Heart right ventricle (tissue), 16 donors: ENCODE results near the gene SLC2A13. TPM values are rescaled to one million over a fixed set of nuclear protein-coding genes. Genes with fewer than 3 reads are reported as not detected.

ENCODE experiments used
- ATAC-seq, 8 donors: fragments of 200-7000 bp; cut with Tn5 transposase; one replicate each; pipeline ENCODE4 v1.9.1; 2020; ENCODE audit warnings: mild to moderate bottlenecking in 8 of 8, moderate library complexity in 8 of 8, moderate number of reproducible peaks in 1 of 8
- DNase-seq, 2 donors: peaks; one replicate each; pipeline ENCODE4 v3.0.0-alpha.2; 2020
- H3K27ac ChIP-seq, 10 donors: fragments of 200-600 bp; sonication (generic) in 2 of 10; one replicate each; pipeline versions ENCODE4 v1.5.0 to v1.8.0; 2020 to 2022; ENCODE audit warnings: mild to moderate bottlenecking in 3 of 10
- H3K27me3 ChIP-seq, 7 donors: fragments of 200-600 bp; one replicate each; pipeline ENCODE4 v1.8.0; 2021 to 2022; ENCODE audit warnings: mild to moderate bottlenecking in 2 of 7
- H3K36me3 ChIP-seq, 9 donors: fragments of 200-600 bp; sonication (generic) in 1 of 9; one replicate each; pipeline versions ENCODE4 v1.5.0 to v1.8.0; 2020 to 2022; ENCODE audit warnings: mild to moderate bottlenecking in 2 of 9
- H3K4me1 ChIP-seq, 9 donors: fragments of 200-600 bp; sonication (generic) in 1 of 9; one replicate each; pipeline versions ENCODE4 v1.5.0 to v1.8.0; 2020 to 2022; ENCODE audit warnings: mild to moderate bottlenecking in 4 of 9
- H3K4me3 ChIP-seq, 10 donors: fragments of 200-600 bp; sonication (generic) in 2 of 10; one replicate each; pipeline versions ENCODE4 v1.5.0 to v1.8.0; 2020 to 2022; ENCODE audit warnings: mild to moderate bottlenecking in 7 of 10, moderate library complexity in 2 of 10
- H3K9me3 ChIP-seq, 11 donors: fragments of 200-600 bp in 10 of 11; sonication (generic) in 2 of 11; one replicate each; pipeline versions ENCODE4 v1.5.0 to v1.8.0; 2013 to 2022; ENCODE audit warnings: mild to moderate bottlenecking in 2 of 11, control low read depth in 1 of 11, moderate library complexity in 1 of 11
- WGBS, 2 donors: extraction: QIAGEN DNeasy Blood & Tissue Kit; methylation state at CpG; one replicate each; pipeline ENCODE4 v1.1.7; 2013; ENCODE audit warnings: inconsistent platforms in 1 of 2; 5-methylcytosine and 5-hydroxymethylcytosine counted together
- intact Hi-C, 10 donors: fragments of 100-400 bp; cut with DNase I; formaldehyde crosslinking; loops; one replicate each; pipeline versions ENCODE4 v1.11.1 to v1.14.2; 2022
- polyA plus RNA-seq, 2 donors: library from polyadenylated mRNA; stranded (reverse); fragments of 200-250 nt; gene quantifications; one replicate each; pipeline ENCODE4 v1.2.3, GENCODE V29; 2013
- total RNA-seq, 10 donors: library from RNA; stranded (reverse); fragmentation: NEBNext Ultra II Directional in 3 of 10; extraction: Animal tissue kit (Norgen Biotek cat#: 25700) in 3 of 10; gene quantifications; one replicate each; pipeline versions ENCODE4 v1.2.1 to v1.2.4, GENCODE V29; 2021 to 2023
- TF ChIP-seq, protein P1 (sequence below), 9 donors: fragments of 200-600 bp; sonication (generic) in 2 of 9; IDR thresholded peaks; one replicate each; pipeline versions ENCODE4 v1.5.0 to v1.8.0; 2021 to 2022; ENCODE audit warnings: antibody characterized with exemption in 9 of 9, mild to moderate bottlenecking in 5 of 9, moderate library complexity in 1 of 9
- donor health status: Arrhythmogenic right ventricular cardiomyopathy.
- donor health status: ischemic (EF 13 %, LVEDD 7.1; RV severe dilation, severe dysfunction).
- donor health status: healthy with polysubstance abuse.
- donor health status: DM: no; HTN: yes; CAD: no.
- donor health status: DM: no; HTN: no; CAD: no.
- donor health status: ischemic (EF 25% LVEDD 6.9; RV normal size, moderate dysfunction).
- donor health status: ischemic (EF 25% LVEDD 5.7; RV mildly dilated, moderate dysfunction).
- donor health status: healthy.
- donor health status: DM: yes; HTN: yes; CAD: no.
- donor health status: Ischemic cardiomyopathy.
- donor health status: ischemic (EF 35%, LVEDD 5.7; RV mildly dilated, moderate dysfunction).
- donor health status: nonischemic (EF 11% LVEDD 7.7; RV severe dilation, severe dysfunction).
- donor health status: DM: yes; HTN: yes; CAD: no.
- donor health status: PGD.
- donor health status: ischemic (EF 29% LVEDD 5.4; RV normal size, mild dysfunction).
- donor health status: nonischemic (EF 23%, LVEDD 6.1; RV moderate dilation, normal function).

The SLC2A13 gene
- total and polyA plus RNA-seq, 12 donors = 2.6 to 14.2 (median 9.8) TPM

DNA sequence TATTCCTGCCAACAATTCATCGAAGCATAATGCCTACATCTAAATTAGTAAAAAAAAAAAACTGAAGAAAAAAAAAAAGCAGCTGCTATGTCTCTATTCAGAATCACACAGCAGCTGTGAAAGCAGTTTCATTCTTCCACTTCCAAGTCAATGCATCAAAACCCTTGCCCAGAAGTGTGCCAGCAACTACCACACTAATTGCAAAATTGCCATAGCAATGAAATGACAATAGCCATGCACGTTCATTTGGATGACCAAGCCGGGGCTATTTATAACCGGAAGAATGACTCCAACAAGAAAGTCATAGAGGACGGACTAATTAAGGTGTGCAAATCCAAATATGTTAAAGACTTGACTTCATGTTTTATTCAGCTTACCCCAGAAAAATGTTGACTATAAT, 42.5 kb downstream of the SLC2A13 start:
- intact Hi-C loops = loop anchor here in 1 of 10 donors (5.0 kb wide), 1 partner anchor 44 kb away; the partner anchor contains the start of gene SLC2A13
- DNase-seq = peak in 1 of 2 donors; percentile 54
- Histone ChIP-seq H3K4me1 (peaks cover 0 to 43% (median 8%) of the 10 kb centered on the region in 9 donors), H3K4me3 (peak overlapping the region in 4 of 10 donors; percentile 6 to 23 (median 20)), H3K36me3 (no peaks in the 10 kb centered on the region), H3K27ac (peak overlapping the region in 7 of 10 donors; percentile 44 to 69 (median 57)), H3K27me3 (no peaks in the 10 kb centered on the region), H3K9me3 (no peaks in the 10 kb centered on the region)
- peak; percentile 42 to 91 (median 82) for ATAC-seq
- 26 to 34% methylated on average over 5 of the region's 5 CpGs for WGBS, 2 donors
- TF ChIP-seq, protein P1, sequence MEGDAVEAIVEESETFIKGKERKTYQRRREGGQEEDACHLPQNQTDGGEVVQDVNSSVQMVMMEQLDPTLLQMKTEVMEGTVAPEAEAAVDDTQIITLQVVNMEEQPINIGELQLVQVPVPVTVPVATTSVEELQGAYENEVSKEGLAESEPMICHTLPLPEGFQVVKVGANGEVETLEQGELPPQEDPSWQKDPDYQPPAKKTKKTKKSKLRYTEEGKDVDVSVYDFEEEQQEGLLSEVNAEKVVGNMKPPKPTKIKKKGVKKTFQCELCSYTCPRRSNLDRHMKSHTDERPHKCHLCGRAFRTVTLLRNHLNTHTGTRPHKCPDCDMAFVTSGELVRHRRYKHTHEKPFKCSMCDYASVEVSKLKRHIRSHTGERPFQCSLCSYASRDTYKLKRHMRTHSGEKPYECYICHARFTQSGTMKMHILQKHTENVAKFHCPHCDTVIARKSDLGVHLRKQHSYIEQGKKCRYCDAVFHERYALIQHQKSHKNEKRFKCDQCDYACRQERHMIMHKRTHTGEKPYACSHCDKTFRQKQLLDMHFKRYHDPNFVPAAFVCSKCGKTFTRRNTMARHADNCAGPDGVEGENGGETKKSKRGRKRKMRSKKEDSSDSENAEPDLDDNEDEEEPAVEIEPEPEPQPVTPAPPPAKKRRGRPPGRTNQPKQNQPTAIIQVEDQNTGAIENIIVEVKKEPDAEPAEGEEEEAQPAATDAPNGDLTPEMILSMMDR (IDR thresholded peaks at IDR 0.05) = no peak

DNA sequence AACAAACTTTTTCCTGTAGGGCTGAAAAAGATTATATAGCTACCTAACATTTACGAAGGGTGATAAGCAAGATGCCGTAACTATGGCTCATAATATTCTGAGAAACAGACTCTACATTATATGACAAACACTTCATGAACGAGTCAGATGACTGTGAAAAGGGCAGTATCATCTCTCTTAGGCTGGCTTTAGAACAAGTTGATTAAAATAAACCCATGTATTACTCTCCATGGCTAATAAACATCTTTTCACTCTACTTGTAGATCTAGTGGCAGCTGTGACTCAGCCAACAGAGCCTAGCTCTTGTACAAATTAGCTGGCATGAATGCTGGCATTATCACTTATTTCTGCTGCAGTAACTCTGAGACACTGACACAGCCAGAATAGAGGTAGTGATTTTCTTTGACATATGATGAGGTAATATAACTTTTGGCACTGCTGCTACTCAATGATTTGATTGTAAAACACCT, 47.1 kb downstream of the SLC2A13 start:
- 53 to 61% methylated on average over 3 of the region's 3 CpGs for WGBS, 2 donors
- TF ChIP-seq, protein P1 (IDR thresholded peaks at IDR 0.05) = no peak
- Histone ChIP-seq H3K27ac (peak overlapping the region in 9 of 10 donors; percentile 2 to 59 (median 41)), H3K27me3 (no peaks in the 10 kb centered on the region), H3K36me3 (no peaks in the 10 kb centered on the region), H3K4me1 (peaks cover 0 to 59% (median 18%) of the 10 kb centered on the region in 9 donors), H3K9me3 (no peaks in the 10 kb centered on the region), H3K4me3 (peak overlapping the region in 2 of 10 donors; percentile 9 to 16)
- no peak for DNase-seq
- peak in 5 of 8 donors; percentile 41 to 74 (median 66) for ATAC-seq
- intact Hi-C loops = loop anchor here in 1 of 10 donors (10.0 kb wide), 1 partner anchor 46 kb away; the partner anchor contains the start of gene SLC2A13

DNA sequence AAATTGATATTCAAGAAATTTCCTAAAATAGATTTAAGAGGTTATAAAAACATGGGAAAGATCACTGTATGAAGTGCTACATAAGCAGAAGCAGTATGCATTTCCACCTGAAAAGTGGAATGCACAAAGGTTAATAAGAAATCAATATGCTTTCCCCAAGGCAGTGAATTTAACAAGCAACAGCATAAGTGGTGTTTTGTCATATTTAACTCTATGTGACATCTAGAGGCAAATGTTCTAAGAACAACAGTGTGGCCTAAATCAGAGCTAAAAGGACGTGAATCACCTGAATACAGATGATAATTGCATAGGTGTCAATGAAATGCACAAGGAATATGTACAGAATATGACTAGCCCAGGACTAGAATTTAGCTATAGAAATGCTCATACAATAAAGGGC, 49.5 kb downstream of the SLC2A13 start:
- intact Hi-C loops = loop anchor here in 1 of 10 donors (10.0 kb wide), 1 partner anchor 48 kb away; the partner anchor contains the start of gene SLC2A13
- no peaks in the 10 kb centered on the region for H3K36me3 ChIP-seq
- no peak for DNase-seq
- TF ChIP-seq, protein P1 (IDR thresholded peaks at IDR 0.05) = no peak
- H3K4me3 ChIP-seq = no peak overlapping the region
- 86 to 95% methylated on average over 1 of the region's 1 CpG for WGBS, 2 donors
- no peaks in the 10 kb centered on the region for H3K27me3 ChIP-seq
- no peaks in the 10 kb centered on the region for H3K9me3 ChIP-seq
- peak overlapping the region in 3 of 10 donors; percentile 6 to 28 (median 20) for H3K27ac ChIP-seq
- ATAC-seq = no peak
- H3K4me1 ChIP-seq = peaks cover 0 to 37% (median 10%) of the 10 kb centered on the region in 9 donors

DNA sequence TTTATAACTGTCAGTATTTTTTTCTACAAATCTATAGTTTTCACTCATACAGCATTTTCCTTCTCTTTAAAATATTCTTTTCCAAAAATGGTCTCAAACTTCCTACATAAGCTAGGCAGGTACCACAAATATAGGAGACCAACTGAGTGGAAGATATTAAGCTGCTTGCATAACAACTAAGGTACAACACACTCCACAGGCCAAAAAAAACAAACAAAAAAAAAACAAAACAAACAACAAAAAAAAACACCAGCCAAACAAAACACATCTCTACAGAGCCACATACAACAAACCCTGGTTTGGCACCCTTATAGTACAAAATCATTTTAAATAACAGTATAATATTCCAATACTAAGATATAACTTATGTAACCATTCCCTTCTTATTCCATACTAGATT, 50.1 kb downstream of the SLC2A13 start:
- H3K36me3 ChIP-seq = no peaks in the 10 kb centered on the region
- peaks cover 0 to 35% (median 10%) of the 10 kb centered on the region in 9 donors for H3K4me1 ChIP-seq
- DNase-seq = no peak
- H3K27ac ChIP-seq = peak overlapping the region in 5 of 10 donors; percentile 20 to 73 (median 69)
- TF ChIP-seq, protein P1 (IDR thresholded peaks at IDR 0.05) = no peak
- intact Hi-C loops = loop anchor here in 1 of 10 donors (10.0 kb wide), 1 partner anchor 49 kb away; the partner anchor contains the start of gene SLC2A13
- no peaks in the 10 kb centered on the region for H3K9me3 ChIP-seq
- H3K27me3 ChIP-seq = no peaks in the 10 kb centered on the region
- no peak for ATAC-seq
- no peak overlapping the region for H3K4me3 ChIP-seq
